GM19438 (cell line): ENCODE measurements around the gene ZRANB1.

Experiments used
- ATAC-seq: cut with Tn5 transposase; IDR thresholded peaks from one replicate; pipeline ENCODE4 v1.9.1; 2021; ENCODE audit warnings: low read depth; ENCODE audit not compliant: unreplicated experiment

Gene ZRANB1

DNA sequence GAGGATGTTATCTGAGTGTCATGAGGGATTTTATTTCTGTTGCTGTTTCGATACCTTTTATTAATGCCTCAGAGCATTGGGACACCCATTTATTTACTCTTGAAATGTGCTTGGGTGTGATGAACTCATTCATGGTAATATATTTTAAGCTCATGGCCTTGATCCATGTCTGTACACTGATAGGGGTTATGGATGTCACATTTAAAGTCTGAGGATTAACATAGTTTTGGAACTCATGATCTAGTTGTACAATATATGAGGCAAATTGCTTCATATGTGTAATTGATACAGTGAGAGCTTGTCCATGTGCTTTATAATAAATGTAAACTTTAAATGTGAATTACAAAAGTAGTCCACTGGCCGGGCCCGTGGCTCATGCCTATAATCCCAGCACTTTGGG is 23.0 kb upstream of the ZRANB1 start:
- ATAC-seq: no peak

DNA sequence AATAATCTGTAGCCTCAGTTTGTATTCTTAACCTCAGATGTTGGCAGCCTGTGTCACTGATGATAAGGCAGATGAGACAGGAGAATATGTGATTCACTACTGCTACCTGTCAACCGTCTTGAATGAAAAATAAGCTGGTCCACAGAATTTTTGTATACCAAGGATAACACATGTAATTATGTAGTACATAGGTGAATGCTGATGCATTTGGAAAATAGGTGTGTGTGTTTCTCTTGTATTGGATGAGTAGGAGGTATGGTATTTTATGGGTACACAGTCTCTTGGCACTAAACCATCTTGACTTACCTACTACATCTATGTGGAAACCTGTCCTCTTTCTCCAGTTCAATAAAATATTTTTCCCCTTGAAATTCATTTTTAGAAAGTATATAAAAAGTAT is 20.7 kb upstream of the ZRANB1 start:
- ATAC-seq: no peak

DNA sequence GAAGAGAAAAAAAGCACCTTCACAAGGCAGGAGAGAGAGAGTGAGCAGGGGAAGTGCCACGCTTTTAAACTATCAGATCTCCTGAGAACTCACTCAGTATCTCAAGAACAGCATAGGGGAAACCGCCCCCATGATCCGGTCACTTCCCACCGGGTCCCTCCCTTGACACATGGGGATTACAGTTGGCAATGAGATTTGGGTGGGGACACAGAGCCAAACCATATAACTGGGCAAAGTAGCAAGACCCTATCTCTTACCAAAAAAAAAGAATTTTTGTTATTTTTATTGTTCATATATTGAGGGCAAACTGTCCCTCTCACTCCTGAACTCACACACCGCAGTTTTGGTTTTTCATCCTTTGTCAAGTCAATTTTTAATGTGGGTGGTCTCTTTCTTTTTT is 18.2 kb upstream of the ZRANB1 start:
- no peak for ATAC-seq

DNA sequence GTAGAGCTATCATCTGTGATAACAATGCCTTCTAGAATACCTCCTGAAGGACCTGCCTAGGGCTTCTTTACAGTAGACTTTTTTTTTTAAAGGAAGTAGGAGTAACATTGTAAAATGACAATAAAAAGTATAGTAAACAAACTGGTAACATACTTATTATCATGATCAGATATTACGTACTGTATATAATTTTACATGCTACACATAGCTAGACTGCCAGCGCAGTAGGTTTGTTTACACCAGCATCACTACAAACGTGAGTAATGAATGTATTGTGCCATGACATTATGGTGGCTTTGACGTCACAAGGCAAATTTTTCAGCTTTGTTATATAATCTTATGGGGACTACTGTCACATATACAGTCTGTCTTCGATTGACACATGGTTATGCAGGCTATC is 15.4 kb upstream of the ZRANB1 start:
- ATAC-seq: no peak

DNA sequence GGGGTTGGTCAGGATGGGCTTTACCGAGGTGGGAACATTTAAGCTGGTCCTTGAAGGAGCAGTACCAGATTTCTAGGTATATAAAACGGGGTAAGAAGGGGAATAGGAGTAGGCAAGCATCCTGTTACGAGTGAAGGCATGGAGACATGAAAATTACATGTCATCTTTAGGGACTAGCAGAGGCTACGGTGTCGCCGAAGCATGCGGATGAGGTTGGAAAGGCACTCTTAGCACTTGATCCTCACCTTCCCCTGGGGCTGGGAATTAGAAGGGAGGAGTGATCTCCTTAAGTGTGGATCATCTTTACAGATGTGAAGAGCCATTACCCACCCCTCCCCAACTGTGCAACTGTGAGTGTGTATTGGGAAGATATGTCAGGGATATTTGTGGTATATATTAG is 13.8 kb upstream of the ZRANB1 start:
- no peak for ATAC-seq

DNA sequence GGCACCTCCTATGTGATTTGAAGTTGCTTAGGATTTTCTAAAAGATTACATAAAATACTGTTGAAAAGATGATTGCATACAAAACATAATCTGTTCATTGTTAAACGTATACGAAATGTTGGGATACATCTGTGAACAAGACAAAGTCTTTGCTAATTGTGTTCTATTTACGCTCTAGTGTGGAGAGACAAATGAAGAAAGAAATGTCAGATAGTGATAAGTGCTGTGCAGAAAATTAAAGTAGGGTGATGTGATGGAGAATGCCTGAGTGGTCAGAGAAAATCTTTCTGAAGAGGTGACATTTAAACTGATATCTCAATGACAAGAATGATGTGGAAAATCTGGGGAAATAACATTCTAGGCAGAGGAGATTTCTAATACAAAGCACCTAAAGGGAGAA is 13.4 kb upstream of the ZRANB1 start:
- no peak for ATAC-seq

DNA sequence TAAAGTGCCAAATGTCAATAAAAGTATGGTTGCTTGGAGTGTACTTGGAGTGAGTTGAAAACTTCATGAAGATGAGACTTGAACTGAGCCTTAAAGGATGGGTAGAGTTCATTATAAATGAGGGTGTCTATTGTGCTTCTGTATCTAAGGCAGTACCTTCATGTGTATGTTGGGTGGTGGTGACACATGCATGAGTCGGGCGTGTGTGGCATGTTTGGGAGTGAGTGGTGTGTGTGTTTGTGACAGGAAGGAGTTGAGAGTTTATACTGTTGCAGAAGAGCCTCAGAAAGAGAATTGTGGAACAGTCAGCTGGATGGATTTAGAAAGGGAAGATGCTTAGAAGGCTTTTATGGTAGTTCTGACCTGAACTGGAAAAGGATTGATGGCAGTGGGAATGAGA is 6.0 kb upstream of the ZRANB1 start:
- no peak for ATAC-seq

DNA sequence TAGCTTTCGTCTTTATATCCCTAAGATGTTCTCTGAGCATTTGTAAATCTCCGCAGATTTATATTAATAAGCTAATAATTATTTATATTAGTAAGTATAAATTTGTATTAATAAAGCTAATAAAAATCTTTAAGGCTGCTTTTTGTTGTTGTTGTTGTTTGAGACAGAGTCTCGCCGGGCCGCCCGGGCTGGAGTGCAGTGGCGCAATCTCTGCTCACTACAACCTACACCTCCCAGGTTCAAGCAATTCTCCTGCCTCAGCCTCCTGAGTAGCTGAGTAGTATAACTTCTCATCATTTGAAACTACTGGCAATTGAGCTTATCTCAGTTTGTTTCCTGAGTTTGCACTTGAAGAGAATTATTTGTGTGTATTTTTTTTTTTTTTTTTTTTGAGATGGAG is 5.1 kb upstream of the ZRANB1 start:
- ATAC-seq: no peak

DNA sequence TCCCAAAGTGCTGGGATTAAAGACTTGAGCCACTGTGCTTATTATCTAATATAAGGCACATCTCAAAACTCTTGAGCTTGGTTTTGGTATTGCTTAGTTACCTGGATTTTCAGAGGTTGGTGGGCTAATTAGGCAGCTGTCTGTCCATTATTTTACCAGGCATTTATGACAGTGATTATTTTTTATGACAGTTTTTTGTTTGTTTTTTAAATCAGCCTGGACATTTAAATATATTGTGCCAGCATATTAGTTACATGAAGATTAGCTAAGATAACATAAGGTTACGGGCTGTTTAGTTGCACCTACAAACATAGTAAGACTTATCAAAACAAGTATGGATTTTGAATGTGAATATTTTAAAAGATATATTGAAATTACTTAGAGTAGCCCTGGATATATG is 2.6 kb upstream of the ZRANB1 start:
- ATAC-seq: no peak

DNA sequence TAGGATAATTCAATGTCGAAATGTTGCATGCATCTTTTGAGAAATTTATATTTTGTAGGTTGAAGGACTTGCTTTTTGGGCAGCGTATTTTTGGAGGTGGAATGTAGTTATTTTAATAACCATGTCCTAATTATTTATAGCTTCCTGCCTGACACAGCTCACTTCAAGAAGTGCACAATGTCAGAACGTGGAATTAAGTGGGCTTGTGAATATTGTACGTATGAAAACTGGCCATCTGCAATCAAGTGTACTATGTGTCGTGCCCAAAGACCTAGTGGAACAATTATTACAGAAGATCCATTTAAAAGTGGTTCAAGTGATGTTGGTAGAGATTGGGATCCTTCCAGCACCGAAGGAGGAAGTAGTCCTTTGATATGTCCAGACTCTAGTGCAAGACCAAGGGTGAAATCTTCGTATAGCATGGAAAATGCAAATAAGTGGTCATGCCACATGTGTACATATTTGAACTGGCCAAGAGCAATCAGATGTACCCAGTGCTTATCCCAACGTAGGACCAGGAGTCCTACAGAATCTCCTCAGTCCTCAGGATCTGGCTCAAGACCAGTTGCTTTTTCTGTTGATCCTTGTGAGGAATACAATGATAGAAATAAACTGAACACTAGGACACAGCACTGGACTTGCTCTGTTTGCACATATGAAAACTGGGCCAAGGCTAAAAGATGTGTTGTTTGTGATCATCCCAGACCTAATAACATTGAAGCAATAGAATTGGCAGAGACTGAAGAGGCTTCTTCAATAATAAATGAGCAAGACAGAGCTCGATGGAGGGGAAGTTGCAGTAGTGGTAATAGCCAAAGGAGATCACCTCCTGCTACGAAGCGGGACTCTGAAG is 620 bp downstream of the ZRANB1 start:
- no peak for ATAC-seq

DNA sequence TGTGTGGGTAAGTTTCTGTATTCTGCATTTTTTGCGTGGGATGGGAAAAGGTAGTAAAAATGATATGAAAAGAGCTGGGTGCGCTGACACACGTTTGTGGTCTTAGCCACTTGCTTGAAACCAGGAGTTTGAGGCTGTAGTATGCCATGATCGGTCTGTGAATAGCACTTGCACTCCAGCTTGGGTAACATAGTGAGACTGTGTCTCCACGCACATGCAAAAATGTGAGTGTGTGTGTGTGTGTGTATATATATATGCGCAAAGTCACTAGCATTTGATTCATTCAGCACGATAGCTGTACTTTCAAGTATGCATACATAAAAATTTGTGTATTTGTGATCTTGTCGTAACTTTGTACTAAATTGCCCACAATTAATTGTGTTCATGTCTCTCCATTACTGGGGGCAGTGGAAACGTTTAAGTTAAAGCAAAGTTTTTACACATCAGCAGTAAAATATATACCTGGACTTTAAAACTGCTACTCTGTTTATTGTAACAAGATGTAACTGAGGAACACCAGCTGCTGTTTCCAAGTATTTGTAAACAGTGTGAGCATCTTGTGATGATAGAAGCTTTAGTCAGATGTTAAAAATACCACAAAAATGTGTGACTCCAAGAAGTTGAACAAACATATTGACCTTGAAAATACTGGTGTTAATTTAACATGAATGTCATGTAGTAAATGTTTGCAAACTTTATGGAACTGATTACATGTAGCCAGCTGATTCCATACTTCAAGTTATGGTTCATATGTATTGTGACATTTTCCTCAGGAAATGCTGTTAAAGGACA is 1.6 kb downstream of the ZRANB1 start:
- ATAC-seq: no peak

DNA sequence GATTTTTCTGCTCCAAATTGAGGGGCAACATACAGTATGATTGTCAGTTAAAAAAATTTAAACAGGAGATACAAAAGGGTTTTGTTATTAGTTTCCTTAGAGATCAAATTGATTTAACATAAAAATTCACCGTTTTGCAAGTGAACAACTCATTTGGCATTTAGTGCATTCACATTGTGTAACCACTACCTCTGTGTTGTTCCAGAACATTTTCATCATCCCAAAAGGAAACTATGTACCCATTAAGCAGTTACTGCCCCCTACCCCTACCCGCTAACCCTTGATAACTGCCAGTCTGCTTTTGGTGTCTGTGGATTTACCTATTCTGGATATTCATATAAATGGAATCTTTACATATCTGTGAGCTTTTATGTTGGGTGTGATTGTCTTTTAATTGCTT is 3.1 kb downstream of the ZRANB1 start:
- ATAC-seq: no peak

DNA sequence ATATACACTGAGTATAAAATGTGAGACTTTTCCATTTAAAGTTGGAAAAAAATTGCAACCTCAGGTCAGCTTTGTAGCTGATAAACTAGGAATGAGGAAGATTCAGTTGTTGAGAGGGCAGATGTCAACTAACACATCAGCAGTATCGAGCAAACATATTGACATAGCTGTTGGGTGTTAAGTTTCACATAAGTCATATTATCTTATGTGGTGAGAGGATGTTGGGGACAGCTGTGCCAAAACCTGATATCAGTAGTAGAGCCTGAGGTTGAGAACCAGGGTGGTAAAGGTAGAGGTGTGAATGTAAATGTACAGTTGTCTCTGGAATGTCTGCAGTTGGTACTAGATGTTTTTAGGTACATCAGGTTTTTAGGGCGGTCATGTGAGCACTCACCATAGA is 5.0 kb downstream of the ZRANB1 start:
- ATAC-seq: no peak

DNA sequence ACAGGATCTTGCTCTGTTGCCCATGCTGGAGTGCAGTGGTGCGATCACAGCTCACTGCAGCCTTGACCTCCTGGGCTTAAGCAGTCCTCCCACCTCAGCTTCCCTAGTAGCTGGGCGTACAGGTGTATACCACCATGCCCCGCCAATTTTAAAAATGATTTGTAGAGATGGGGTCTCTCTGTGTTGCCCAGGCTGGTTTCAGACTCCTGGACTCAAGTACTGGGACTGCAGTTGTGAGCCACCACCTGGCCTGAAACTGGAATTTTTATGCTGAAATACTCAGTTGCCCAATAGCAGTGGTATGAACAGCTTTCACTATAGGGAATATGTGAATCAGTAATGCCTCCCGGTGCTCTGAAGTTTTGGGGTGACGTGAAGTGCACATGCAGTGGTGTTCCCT is 7.6 kb downstream of the ZRANB1 start:
- ATAC-seq: no peak

DNA sequence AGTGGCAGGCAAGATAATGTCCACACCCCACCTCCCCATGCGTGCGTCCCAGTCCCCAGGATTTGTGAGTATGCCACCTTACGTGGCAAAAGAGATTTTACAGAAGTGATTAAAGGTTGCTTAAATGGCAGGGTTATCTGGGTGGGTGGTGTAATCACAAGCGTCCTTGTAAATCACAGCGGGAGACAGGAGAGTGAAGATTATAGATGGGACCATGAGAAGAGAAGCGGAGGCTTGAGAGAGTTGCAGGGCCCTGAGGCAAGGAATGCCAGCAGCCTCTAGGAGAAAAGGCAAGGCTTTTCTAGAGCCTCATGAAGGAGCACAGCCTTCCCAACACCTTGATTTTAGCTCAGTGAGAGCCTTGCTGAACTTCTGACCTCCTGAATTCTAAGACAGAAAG is 10.2 kb downstream of the ZRANB1 start:
- no peak for ATAC-seq

DNA sequence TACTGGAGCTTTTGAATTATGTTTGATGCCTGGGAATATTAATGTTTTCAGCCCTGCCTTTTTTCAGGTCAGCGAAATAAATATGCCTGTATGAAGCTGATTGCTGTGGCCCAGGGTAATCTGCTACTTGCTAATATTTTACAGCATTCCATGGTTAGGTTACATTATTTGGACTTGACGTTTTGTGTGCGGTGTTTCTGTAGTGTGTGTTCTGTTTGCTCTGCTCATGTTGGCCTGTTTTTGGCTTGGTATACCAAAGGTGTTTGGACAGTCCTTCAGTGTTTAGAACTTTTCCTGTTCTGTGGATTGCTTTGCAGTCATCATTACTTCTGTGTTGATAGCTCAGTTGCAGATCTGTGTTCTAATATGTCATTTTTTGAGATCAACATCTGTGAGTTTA is 11.5 kb downstream of the ZRANB1 start:
- no peak for ATAC-seq

DNA sequence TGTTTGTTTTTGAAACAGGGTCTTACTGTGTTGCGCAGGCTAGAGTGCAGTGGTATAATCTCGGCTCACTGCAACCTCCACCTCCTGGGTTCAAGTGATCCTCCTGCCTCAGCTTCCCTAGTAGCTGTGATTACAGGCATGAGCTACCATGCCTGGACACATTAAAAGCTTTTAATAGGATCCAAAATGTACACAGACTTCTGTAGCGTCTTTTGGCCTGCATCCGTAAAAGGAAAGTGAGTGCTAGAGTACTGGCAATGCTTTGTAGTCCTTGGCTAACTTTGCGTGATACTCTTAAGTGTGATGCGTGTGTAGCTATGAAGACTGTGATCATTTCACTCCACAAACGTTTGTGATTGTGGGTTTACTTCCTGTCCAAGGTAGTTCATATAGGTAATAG is 13.3 kb downstream of the ZRANB1 start:
- no peak for ATAC-seq

DNA sequence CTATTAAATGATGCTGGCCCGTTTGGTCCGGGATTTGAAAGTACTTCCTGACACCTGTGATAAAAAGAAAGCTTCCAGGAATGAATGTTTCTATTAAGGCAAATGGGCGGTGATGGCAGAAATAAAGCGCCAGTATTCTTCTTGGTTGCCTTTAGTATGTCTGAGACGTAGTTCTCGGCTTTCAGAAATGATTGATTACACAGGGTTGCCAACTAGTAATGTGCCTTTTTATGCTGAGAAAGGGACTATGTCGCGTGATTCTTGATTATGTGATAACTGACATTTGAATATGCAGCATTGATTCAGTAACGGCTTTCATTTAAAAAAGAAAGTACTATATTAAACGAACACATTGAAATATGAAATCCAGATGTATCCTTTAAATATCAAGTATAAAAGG is 13.9 kb downstream of the ZRANB1 start:
- no peak for ATAC-seq

DNA sequence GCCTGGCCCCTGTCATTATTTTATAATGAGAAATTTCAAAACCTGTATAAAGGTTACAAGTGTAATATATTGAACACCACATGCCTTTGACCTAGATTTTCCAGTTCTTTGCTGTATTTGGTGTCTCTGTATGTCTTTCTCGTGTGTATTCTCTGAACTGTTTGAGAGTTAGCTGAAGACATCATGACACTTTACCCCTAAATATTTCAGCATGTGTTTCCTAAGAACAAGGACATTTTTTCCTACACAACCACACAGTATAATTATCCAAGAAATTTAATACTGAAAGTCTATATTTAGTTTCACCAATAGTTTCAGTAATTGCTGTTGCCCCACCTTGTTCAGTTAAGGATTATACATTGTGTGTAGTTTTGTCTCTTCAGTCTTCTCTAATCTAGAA is 14.8 kb downstream of the ZRANB1 start:
- ATAC-seq: no peak

DNA sequence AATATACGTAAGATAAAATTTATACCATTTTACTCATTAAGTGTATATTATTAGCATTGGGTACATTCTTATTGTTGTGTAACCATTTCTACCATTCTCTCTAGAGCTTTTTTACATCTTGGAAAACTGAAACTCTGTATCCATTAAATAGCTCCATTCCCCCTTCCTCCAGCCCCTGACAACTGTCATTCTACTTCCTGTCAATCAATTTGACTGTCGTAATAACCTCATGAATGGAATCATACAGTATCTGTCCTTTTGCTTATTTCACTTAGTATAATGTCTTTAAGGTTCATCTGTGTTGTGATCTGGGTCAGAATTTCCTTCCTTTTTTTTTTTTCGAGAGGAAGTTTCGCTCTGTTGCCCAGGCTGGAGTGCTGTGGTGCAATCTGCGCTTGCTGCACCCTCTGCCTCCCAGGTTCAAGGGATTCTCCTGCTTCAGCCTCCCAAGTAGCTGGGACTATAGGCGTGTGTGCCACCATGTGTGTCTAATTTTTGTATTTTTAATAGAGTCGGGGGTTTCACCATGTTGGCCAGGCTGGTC is 15.6 kb downstream of the ZRANB1 start:
- no peak for ATAC-seq

DNA sequence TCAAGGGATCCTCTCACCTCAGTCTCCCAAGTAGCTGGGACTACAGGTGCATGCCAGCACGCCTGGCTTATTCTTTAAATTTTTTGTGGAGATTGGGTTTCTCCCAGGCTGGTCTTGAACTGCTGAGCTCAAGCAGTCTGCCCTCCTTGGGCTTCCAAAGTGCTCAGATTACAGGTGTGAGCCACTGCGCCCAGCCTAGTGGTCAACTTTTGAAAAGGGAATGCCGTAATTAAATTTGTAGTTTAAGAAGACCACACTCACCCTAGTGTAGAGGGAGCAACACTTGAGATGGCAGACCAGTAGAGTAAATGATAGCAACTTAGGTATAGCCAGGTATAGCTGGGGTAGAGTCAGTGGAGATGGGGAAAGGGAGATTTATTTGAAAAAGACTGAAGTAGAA is 17.6 kb downstream of the ZRANB1 start:
- no peak for ATAC-seq

DNA sequence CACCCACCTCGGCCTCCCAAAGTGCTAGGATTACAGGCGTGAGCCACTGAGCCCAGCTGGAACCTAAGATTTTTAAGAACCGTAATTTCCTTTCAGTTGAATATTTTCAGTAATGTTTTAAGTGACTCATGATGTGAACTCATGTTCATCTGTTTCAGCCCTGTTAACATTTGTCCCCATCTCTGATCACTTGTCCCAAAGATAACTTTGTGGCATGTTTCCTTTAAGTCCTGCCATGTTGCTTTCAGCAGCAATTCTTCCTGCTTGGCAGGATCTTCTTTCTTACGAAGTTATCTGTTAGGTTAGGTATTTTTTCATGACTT is 19.3 kb downstream of the ZRANB1 start:
- ATAC-seq: no peak
